ENCODE data around the gene SLC20A1. TPM values are rescaled to one million over a fixed set of nuclear protein-coding genes. Genes with fewer than 3 reads are reported as not detected.
"Not testable (repeated sequence)": the region's sequence is repeated elsewhere in the genome, so short reads cannot be mapped to it uniquely, and the experiment has no call there.

Gene SLC20A1
- total RNA-seq, 1 donor from 2014 or later = 46.5 TPM

GRCh38 chr2:112646102-112646719, 472 bp downstream of the SLC20A1 start:
- no peak for DNase-seq (ENCODE audit: low spot score)

DNA sequence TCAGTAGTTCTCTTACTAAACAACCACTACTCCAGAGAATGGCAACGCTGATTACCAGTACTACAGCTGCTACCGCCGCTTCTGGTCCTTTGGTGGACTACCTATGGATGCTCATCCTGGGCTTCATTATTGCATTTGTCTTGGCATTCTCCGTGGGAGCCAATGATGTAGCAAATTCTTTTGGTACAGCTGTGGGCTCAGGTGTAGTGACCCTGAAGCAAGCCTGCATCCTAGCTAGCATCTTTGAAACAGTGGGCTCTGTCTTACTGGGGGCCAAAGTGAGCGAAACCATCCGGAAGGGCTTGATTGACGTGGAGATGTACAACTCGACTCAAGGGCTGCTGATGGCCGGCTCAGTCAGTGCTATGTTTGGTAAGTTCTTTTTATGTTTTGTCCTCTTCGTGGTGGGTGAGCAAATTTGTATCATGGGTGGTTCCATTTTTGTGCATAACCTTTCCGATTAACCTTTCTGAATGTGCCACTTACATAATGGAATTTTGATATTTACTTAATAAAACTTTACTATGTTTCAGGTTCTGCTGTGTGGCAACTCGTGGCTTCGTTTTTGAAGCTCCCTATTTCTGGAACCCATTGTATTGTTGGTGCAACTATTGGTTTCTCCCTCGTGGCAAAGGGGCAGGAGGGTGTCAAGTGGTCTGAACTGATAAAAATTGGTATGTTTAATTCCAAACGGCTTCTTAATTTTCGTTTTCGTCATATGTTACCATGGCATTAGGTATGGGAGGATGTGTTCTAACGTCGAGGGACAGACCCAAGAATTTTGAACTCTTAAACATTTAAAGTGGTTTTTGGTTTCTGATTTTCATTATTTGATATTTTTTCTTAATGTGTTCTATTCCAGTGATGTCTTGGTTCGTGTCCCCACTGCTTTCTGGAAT, 1.3 kb downstream of the SLC20A1 start:
- no peak for DNase-seq (ENCODE audit: low spot score)

- no peak for DNase-seq (ENCODE audit: low spot score)
Measured at GRCh38 chr2:112648081-112648480, 2.3 kb downstream of the SLC20A1 start.

GRCh38 chr2:112656679-112657078, 10.9 kb downstream of the SLC20A1 start:
- no peak for DNase-seq (ENCODE audit: low spot score)

- DNase-seq (ENCODE audit: low spot score) = no peak
Measured at GRCh38 chr2:112658301-112658700, 12.6 kb downstream of the SLC20A1 start.

DNA sequence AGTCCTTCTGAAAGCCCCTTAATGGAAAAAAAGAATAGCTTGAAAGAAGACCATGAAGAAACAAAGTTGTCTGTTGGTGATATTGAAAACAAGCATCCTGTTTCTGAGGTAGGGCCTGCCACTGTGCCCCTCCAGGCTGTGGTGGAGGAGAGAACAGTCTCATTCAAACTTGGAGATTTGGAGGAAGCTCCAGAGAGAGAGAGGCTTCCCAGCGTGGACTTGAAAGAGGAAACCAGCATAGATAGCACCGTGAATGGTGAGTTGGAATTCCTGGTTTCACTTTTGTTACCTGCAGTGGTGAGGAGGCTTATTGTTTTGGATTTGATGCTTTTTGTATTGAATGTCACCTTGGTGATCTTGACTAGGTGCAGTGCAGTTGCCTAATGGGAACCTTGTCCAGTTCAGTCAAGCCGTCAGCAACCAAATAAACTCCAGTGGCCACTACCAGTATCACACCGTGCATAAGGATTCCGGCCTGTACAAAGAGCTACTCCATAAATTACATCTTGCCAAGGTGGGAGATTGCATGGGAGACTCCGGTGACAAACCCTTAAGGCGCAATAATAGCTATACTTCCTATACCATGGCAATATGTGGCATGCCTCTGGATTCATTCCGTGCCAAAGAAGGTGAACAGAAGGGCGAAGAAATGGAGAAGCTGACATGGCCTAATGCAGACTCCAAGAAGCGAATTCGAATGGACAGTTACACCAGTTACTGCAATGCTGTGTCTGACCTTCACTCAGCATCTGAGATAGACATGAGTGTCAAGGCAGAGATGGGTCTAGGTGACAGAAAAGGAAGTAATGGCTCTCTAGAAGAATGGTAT, 13.3 kb downstream of the SLC20A1 start:
- DNase-seq (ENCODE audit: low spot score) = no peak

DNA sequence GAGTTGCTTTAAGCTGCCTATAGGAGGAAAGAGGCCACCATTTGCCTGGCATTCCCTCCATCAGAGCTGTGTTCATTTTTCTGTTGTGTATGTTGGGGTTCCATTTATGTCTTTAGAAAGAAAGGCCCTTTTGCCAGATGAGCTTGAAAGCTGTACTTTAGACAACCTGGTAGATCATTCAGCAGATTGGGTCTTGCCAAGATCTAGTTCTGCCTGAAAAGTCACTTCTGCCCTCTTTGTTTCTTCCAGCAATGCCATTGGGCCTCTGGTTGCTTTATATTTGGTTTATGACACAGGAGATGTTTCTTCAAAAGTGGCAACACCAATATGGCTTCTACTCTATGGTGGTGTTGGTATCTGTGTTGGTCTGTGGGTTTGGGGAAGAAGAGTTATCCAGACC, 14.4 kb downstream of the SLC20A1 start:
- DNase-seq (ENCODE audit: low spot score) = no peak

GRCh38 chr2:112661656-112662305, 16.0 kb downstream of the SLC20A1 start:
- no peak for DNase-seq (ENCODE audit: low spot score)

DNA sequence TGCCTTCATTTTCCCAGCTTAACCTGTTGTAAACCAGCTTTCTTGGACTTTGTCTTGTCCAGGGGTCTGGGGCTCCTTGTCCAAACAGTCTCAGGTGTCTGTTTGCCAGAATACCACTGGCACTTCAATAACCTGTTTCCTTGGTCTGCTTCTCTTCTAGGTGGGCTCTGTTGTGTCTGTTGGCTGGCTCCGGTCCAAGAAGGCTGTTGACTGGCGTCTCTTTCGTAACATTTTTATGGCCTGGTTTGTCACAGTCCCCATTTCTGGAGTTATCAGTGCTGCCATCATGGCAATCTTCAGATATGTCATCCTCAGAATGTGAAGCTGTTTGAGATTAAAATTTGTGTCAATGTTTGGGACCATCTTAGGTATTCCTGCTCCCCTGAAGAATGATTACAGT, 17.0 kb downstream of the SLC20A1 start:
- no peak for DNase-seq (ENCODE audit: low spot score)

- no peak for DNase-seq (ENCODE audit: low spot score)
Measured at GRCh38 chr2:112664689-112665088, 18.9 kb downstream of the SLC20A1 start.

DNA sequence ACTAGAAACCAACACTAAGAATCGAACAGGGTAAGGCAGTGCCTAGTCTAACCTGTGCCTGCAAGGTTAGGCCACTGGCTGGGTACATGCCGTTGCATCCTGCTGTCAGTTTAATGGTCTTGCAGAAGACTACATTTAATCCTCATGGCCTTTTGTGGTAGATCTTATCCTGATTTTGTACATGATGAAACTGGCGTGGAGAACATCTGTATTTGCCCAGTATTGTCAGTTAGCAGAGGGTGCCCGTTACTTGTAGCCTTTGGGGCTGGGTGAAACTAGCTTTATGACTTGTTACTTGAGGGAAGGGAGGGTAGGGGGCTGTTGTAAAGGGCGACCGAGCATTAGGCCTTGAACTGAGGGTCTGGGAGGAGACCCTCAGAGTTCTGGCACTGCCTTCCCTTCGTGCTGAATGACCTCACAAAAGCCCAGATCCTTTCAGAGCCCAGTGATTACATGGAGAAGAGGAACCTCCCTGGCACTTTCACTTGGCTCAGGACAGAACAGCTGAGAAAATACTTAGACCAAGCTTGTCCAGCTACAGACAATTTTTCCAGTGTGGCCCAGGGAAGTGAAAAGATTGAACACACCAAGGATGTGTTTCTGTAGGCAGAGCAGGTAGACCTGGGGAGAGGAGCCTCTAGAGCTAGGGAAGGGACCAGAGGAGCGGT, 19.5 kb downstream of the SLC20A1 start:
- DNase-seq (ENCODE audit: low spot score) = no peak

DNA sequence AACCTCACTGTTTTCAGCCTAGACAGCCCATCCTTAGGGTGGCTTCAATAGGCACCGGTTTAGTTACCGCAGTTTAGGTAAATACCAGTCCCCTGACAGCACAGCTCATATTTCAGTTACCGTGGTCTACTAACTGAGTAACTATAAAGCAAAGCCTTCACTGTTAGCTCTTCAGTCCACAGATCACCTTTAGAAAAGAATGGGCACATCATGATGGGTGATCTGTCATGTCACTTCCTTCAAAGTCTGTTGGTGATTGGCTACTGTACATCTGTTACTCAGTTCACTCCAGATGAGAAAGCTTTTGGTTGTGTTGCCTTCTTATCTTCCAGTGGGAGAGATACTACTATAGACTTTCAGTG, 21.0 kb downstream of the SLC20A1 start:
- no peak for DNase-seq (ENCODE audit: low spot score)

DNA sequence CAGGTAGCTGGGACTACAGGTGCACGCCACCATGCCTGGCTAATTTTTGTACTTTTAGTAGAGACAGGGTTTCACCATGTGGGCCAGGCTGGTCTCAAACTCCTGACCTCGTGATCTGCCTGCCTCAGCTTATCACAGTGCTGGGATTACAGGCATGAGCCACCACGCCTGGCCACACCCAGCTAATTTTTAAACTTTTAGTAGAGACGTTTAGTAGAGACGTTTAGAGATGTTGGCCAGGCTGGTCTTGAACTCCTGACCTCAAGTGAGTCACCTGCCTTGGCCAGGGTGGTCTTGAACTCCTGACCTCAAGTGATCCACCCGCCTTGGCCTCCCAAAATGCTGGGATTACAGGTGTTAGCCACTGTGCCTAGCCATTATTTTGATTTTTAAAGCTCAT, 21.8 kb downstream of the SLC20A1 start:
- DNase-seq (ENCODE audit: low spot score) = not testable (repeated sequence)

GRCh38 chr2:112669667-112670066, 23.9 kb downstream of the SLC20A1 start:
- DNase-seq (ENCODE audit: low spot score) = no peak

DNA sequence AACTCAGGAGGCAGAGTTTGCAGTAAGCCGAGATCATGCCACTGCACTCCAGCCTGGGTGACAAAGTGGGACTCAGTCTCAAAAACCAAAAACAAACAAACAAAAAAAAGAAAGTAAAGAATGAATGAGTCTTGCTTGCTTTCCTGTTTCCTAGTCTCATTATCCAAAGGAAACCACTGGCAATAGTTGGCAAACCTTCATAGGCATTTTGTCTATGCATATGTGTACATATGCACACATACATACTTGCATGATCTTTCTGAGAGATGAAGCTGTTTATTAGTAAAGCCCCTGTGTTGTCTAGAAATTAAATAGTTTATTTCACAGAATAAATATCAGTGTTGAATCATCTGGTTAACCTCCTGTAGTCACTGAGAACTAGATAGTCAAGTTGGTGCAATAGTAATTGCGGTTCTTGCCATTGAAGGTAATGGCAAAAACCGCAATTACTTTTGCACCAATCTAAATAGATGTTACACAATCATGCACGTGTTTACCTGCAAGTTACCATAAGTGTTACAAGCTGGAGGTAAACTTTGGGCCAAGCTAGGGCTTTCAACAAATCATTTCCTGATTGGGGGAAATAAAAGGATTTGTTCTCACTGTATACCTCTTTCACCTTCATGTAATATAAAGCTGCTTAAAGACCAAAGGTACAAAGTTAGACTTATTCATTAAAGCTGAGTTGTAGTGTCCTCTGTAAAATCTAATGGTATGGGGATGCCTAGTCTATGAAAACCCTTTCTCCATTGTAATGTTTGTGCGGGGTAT, 24.7 kb downstream of the SLC20A1 start:
- no peak for DNase-seq (ENCODE audit: low spot score)

GRCh38 chr2:112671801-112672200, 26.1 kb downstream of the SLC20A1 start:
- DNase-seq (ENCODE audit: low spot score) = no peak

DNA sequence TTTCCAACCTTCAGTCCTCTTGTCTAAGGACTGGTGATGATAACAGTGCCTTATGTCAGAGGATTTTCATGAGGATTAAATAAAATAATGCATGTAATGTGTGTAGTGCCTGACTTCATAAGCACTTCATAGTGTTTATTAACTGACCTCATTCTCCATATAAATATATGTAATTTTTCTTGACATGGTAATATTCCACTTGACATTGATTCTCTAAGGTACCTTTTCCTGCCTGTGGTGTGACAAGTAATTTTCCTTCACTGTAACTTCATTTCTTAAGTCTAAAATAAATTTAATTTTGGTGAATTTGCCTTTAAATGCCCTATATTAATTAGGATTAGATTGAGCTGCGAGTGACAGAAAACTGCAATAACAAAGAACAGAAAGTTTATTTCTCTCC, 27.3 kb downstream of the SLC20A1 start:
- DNase-seq (ENCODE audit: low spot score) = no peak

DNA sequence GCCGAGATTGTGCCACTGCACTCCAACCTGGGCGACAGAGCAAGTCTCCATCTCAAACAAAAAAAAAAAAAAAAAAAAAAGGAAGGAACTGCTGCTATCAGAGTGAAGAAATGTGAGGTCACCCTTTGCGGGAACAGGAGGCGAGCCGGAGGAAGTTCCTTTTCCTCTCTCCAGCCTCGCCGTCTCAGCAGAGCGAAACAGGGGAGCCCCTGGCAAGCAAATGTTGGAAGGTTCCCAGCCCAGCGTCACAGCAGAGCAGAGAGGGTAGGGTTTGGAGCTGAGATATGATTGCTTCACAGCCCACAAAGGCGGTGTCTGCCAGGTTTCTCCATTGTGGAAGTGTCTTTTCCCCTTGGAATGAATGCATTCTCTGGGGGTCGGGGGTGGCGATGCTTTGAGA, 28.5 kb downstream of the SLC20A1 start:
- no peak for DNase-seq (ENCODE audit: low spot score)

- DNase-seq (ENCODE audit: low spot score) = peak; percentile 81
Measured at GRCh38 chr2:112679484-112679883, 33.7 kb downstream of the SLC20A1 start.

DNA sequence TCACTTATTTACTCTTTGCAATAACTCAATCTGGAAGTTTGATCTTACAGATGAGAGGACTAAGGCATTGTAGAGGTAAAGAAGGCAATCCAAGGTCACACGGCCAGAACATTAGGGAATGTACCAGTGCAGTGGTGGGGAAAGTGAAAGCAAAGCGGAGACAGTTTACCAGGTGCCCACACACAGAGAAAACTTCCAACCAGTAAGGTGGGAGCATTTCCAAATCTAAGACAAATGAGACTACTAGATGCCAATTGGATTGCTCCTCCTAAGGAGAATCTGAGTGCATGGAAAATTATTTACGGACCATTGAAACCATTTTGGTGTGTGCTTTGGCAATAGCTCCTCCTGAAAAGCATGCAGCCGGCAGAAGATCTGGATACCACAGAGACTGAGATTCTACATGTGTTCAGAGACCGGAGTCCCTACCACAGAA, 34.9 kb downstream of the SLC20A1 start:
- DNase-seq (ENCODE audit: low spot score) = no peak
